HCT116 (cell line): ENCODE measurements around the gene OTULIN. TPM values are rescaled to one million over a fixed set of nuclear protein-coding genes. Genes with fewer than 3 reads are reported as not detected.

Source experiments
- ATAC-seq: fragments of 200-7000 bp; cut with Tn5 transposase; 2 replicates; pipeline ENCODE4 v1.9.1; 2020; ENCODE audit warnings: mild to moderate bottlenecking, moderate library complexity
- BruUV-seq: library from RNA; stranded (reverse); fragments of 400-500 nt; replicated peaks from 2 replicates; lab custom pipeline; 2021; lab: Mats Ljungman, UMichigan
- CTCF ChIA-PET: fragments of 300-600 bp; sonication (Branson Sonifier 250); formaldehyde crosslinking; loops from one replicate; lab custom pipeline; 2021; ENCODE audit warnings: antibody characterized with exemption; lab: Charles Lee
- POLR2A ChIA-PET: fragments of 300-600, 350-600 bp; sonication (Branson Sonifier 250); formaldehyde crosslinking; loops from one replicate; lab custom pipeline; 2021; ENCODE audit warnings: antibody characterized with exemption; lab: Charles Lee
- RAD21 ChIA-PET, 2 experiments: fragments of 300-600 bp; sonication (Branson Sonifier 250); formaldehyde crosslinking; loops; one replicate each; lab custom pipeline; 2023; ENCODE audit warnings: low total read pairs in 2 of 2; ENCODE audit not compliant: uncharacterized antibody in 2 of 2, unreplicated experiment in 2 of 2, low non-redundant PET in 1 of 2; lab: Charles Lee
- DNase-seq: peaks from one replicate; pipeline ENCODE4 v3.0.0-alpha.2; 2010; ENCODE audit warnings: low read depth, low spot score
- H2AFZ ChIP-seq: fragments of 200-600 bp; shearing (Covaris generic), sonication (generic); 2 replicates; pipeline ENCODE4 v1.6.1; 2017; ENCODE audit warnings: low read depth, mixed run types, mixed read lengths, antibody characterized with exemption, low read length; ENCODE audit not compliant: poor library complexity, severe bottlenecking
- H3K27ac ChIP-seq: 2 replicates; pipeline ENCODE4 v1.5.1; 2012; ENCODE audit warnings: low read depth, low read length
- H3K27me3 ChIP-seq: fragments of 200-600 bp; sonication (generic); 2 replicates; pipeline ENCODE4 v1.6.1; 2016; ENCODE audit warnings: mixed run types, low read length, mixed read lengths; ENCODE audit not compliant: insufficient read depth
- H3K36me3 ChIP-seq, 2 experiments: fragments of 200-500 bp in 1 of 2; fragments of 200-600 bp in 1 of 2; sonication (Bioruptor generic) in 1 of 2; sonication (generic) in 1 of 2; 2 replicates each; pipeline versions ENCODE4 v1.5.1 to v1.6.1; 2014 to 2016; ENCODE audit warnings: low read length in 2 of 2, inconsistent platforms in 1 of 2, mixed read lengths in 1 of 2, mixed run types in 1 of 2; ENCODE audit not compliant: insufficient read depth in 2 of 2, control insufficient read depth in 1 of 2
- H3K4me1 ChIP-seq, 2 experiments: fragments of 200-600 bp in 1 of 2; sonication (generic) in 1 of 2; 2 replicates each; pipeline versions ENCODE4 v1.5.1 to v1.6.1; 2012 to 2017; ENCODE audit warnings: low read length in 2 of 2, inconsistent platforms in 1 of 2, mild to moderate bottlenecking in 1 of 2, mixed read lengths in 1 of 2, mixed run types in 1 of 2, moderate library complexity in 1 of 2; ENCODE audit not compliant: insufficient read depth in 2 of 2, control insufficient read depth in 1 of 2
- H3K4me2 ChIP-seq: fragments of 200-600 bp; sonication (generic); 2 replicates; pipeline ENCODE4 v1.6.1; 2017; ENCODE audit warnings: mixed run types, low read length, mixed read lengths
- H3K4me3 ChIP-seq, 2 experiments: fragments of 200-600 bp in 1 of 2; sonication (generic) in 1 of 2; replicated peaks in 1 of 2; 2 replicates each; pipeline ENCODE4 v1.5.1; 2011 to 2016; ENCODE audit warnings: low read length in 2 of 2, control low read depth in 1 of 2, low read depth in 1 of 2, mild to moderate bottlenecking in 1 of 2, mixed read lengths in 1 of 2, mixed run types in 1 of 2
- H3K79me2 ChIP-seq: fragments of 200-600 bp; sonication (generic); 2 replicates; pipeline ENCODE4 v1.6.1; 2017; ENCODE audit warnings: mild to moderate bottlenecking, mixed run types, low read length, moderate library complexity, mixed read lengths; ENCODE audit not compliant: insufficient read depth
- H3K9ac ChIP-seq: fragments of 200-600 bp; sonication (generic); 2 replicates; pipeline ENCODE4 v1.6.1; 2016; ENCODE audit warnings: low read length, mixed read lengths
- H3K9me2 ChIP-seq: fragments of 200-600 bp; sonication (generic), shearing (Covaris generic); 2 replicates; pipeline ENCODE4 v1.6.1; 2017; ENCODE audit warnings: mixed run types, mild to moderate bottlenecking, moderate library complexity; ENCODE audit not compliant: insufficient read depth
- H3K9me3 ChIP-seq, 2 experiments: fragments of 200-500 bp in 1 of 2; fragments of 200-600 bp in 1 of 2; sonication (Bioruptor generic) in 1 of 2; sonication (generic) in 1 of 2; 2 replicates each; pipeline ENCODE4 v1.6.1; 2014 to 2017; ENCODE audit warnings: low read length in 2 of 2, mixed read lengths in 2 of 2, inconsistent platforms in 1 of 2, low read depth in 1 of 2, mild to moderate bottlenecking in 1 of 2, mixed run types in 1 of 2, moderate library complexity in 1 of 2; ENCODE audit not compliant: control insufficient read depth in 1 of 2, insufficient read depth in 1 of 2
- H4K20me1 ChIP-seq: fragments of 200-600 bp; sonication (generic), shearing (Covaris generic); 2 replicates; pipeline ENCODE4 v1.6.1; 2017; ENCODE audit warnings: mixed run types, mild to moderate bottlenecking, moderate library complexity; ENCODE audit not compliant: insufficient read depth
- CEBPB ChIP-seq: IDR thresholded peaks from 2 replicates; pipeline ENCODE4 v1.6.1; 2012; ENCODE audit warnings: low read depth
- CTCF ChIP-seq, 3 experiments: fragments of 200-600 bp in 1 of 3; sonication (generic) in 1 of 3; IDR thresholded peaks in 2 of 3; conservative IDR thresholded peaks in 1 of 3; 2 replicates each; pipeline ENCODE4 v1.5.1; 2012 to 2017; ENCODE audit warnings: low read depth in 2 of 3, low read length in 2 of 3, antibody characterized with exemption in 1 of 3, borderline replicate concordance in 1 of 3, control low read depth in 1 of 3, mild to moderate bottlenecking in 1 of 3, mixed read lengths in 1 of 3, mixed run types in 1 of 3, moderate library complexity in 1 of 3; ENCODE audit not compliant: insufficient read depth in 1 of 3
- EGR1 ChIP-seq: IDR thresholded peaks from 2 replicates; pipeline ENCODE4 v1.6.1; 2012; ENCODE audit warnings: low read depth
- SIN3A ChIP-seq: IDR thresholded peaks from 2 replicates; pipeline ENCODE4 v1.6.1; 2012; ENCODE audit warnings: low read depth
- intact Hi-C: fragments of 100-400 bp; cut with micrococcal nuclease; formaldehyde crosslinking; loops from 2 replicates; pipeline ENCODE4 v1.10.0; 2022
- total RNA-seq: library from RNA; stranded (reverse); gene quantifications from one replicate; pipeline ENCODE4 v1.2.1, GENCODE V29; 2021; ENCODE audit not compliant: unreplicated experiment

Gene OTULIN
- total RNA-seq, 1 experiment from 2014 or later: 25.7 TPM

GRCh38 chr5:14700478-14701436, 36.2 kb downstream of the OTULIN start (continued):
- TF ChIP-seq SIN3A (no peak), CEBPB (no peak), CTCF (IDR thresholded peaks at IDR 0.05 in 2 of 3, conservative IDR thresholded peaks at IDR 0.05 in 1 of 3; ENCODE audit: borderline replicate concordance in 1 of 3, insufficient read depth in 1 of 3, low read depth in 2 of 3, low read length in 2 of 3) (no peak)

- no peak overlapping the region for H3K27ac ChIP-seq
- H3K9me2 ChIP-seq: no peaks in the 10 kb centered on the region
- POLR2A ChIA-PET: no interaction called here
- no peak for DNase-seq
- TF ChIP-seq EGR1: no peak
- no peak overlapping the region for H3K4me2 ChIP-seq
- no peaks in the 10 kb centered on the region for H3K79me2 ChIP-seq
- BruUV-seq: no TSS peak
- H3K9ac ChIP-seq: no peak overlapping the region
- intact Hi-C loops: no loop called here
- H3K27me3 ChIP-seq: no peaks in the 10 kb centered on the region
- H4K20me1 ChIP-seq: no peaks in the 10 kb centered on the region
- H2AFZ ChIP-seq: no peak overlapping the region
- CTCF ChIA-PET: no interaction called here
- H3K9me3 ChIP-seq: no peaks in the 10 kb centered on the region
- no peaks in the 10 kb centered on the region for H3K4me1 ChIP-seq
- no peak overlapping the region for H3K4me3 ChIP-seq
- RAD21 ChIA-PET: no interaction called here
- ATAC-seq: no peak
- H3K36me3 ChIP-seq: peaks cover 2 to 10% of the 10 kb centered on the region in 2 experiments; a peak in 2 of 4 replicates
These were observed 37.0 kb downstream of the OTULIN start for GRCh38 chr5:14701556-14701955.
